HG03025 (cell line): ENCODE data around the gene CRYGN.
A peak's percentile ranks its signal among the peaks of the same experiment; 100 is the strongest.

Source experiments
- ATAC-seq: cut with Tn5 transposase; IDR thresholded peaks from one replicate; pipeline ENCODE4 v1.9.1; 2021; ENCODE audit warnings: mild to moderate bottlenecking, moderate library complexity; ENCODE audit not compliant: unreplicated experiment, low FRiP score

The CRYGN gene

DNA sequence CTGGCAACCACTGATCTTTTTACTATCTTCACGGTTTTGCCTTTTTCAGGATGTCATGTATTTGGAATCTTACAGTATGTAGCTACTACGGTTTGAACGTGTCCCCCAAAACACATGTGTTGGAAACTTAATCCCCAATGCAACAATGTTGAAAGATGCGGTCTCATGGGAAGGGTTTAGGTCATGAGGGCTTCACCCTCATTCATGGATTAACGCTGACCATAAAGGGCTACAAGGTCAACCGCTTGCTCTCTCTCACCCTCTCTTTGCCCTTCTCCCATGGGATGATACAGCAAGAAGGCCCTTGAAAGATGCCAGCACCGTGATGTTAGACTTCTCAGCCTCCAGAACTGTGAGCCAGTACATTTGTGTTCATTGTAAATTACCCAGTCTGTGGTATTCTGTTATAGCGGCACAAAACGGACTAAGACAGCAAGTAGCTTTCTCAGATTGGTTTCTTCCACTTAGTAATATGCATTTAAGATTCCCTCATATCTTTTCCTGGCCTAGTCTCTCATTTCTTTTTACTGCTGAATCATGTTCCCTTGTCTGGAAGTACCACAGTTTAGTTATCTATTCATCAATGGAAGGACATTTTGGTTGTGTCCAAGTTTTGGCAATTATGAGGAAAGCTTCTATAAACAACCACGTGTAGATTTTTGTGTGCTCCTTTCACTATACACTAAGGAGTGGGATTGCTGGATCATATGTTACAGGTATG, 3.0 kb upstream of the CRYGN start:
- ATAC-seq = no peak

DNA sequence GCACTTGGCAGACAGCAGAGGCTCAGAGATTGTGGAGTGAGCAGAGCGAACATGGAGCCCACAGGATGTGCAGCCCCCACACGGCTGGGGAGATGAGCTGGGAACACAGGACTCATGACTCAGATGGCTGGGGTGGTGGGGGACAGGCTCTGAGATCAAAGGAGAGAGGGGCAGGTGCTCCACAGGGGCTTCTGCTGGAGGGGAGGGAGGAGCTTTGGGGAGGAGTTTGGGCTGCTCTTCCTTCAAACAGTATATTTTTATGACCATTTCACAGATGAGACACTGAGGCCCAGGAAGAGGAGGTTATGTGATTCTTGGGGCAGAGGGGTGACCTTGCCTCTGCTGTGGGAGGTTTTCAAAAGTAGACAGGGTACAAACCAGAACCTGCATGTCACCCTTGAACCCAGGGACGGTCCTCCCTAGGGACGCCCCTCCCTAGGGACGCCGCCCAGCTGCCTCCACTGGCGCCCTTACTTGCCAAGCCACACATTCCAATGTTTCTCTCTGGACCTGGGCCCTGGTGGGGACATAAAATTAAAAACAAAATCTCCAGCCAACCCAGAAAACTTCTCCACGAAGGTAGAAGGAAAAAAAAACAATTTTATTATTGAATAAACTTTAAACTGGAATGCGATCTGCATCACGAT, 981 bp upstream of the CRYGN start:
- ATAC-seq = no peak

DNA sequence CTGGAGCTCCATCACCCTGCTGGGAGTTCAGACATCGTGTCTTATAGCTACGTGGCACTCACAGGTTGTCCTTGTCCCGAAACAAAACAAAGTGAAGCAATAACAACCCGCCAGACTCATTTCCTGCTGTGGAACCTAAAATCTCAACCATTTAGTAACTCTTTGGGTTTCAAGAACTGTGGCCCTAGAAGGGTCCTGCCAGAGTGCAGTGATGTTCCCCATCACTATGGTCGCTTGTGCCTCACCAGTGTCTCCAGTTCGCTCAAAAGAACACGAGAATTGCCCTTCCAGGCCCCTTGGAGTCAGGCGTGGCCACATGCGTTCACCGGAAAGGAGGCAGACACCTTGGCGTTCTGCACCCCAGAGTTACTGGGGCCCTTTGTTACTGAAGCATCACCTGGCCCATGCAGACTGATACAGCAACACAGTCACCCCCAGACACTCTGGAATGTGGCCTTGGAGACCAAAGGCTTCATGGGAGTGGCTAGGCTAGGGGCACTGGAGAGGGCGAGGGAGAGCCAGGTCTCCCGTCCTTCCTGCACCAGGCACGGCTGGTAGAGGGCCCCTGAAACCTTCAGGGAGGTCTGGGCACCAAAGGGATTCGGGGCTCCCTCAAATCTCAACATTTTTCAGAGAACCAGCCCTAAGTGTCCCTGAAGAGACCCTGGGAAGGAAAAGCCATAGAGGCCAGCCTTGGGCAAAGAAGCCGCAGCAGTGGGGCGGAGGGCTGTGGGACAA, 908 bp downstream of the CRYGN start:
- ATAC-seq = no peak

DNA sequence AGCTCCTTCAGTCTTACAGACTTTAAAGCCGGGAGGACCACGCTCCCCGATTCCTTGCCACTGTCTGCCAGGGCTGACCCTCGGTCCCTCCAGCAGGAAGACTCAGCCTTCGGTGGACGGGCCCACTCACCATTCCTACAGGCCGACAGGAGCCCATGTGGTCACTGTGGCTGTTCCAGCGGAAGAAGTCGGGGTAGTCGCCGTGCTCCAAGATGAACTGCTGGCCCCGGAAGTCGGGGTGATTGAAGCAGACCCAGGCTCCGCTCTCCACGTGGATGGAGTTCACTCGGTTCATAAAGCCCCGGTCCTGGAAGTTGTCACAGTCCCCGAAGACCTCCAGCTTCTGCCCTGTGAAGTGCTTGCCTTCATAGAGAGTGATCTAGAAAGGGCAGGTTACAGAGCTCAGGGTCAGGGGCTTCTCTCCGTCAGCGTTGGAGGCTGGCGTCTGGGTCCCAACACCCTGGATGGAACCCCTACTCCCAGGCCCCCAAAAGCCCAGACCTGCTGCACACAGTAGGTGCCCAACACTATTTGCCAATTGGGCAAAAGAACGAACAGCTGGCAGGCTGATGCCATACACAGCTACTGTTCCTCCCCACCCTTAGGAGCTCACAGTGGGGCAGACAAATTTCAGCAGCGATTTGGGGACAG, 1.9 kb downstream of the CRYGN start:
- no peak for ATAC-seq

DNA sequence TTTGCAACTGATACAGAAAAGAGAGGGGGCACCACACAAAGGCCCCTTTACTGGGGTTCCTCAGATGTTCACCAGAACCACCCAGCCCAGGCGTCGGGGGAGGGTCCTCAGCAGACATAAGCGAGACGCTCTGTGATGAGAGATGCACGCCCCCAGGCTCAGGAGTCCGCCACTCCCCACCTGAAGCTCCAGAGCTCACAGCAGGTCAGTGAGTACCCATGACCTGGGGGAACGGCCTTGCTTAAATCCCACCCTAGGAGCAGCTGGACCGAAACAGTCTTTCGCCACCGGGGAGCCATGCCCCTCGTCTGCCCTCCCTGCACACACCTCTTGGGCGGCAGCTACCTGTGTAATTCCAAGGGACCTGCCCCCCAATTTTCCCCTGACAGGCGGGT, 2.8 kb downstream of the CRYGN start:
- ATAC-seq = no peak

DNA sequence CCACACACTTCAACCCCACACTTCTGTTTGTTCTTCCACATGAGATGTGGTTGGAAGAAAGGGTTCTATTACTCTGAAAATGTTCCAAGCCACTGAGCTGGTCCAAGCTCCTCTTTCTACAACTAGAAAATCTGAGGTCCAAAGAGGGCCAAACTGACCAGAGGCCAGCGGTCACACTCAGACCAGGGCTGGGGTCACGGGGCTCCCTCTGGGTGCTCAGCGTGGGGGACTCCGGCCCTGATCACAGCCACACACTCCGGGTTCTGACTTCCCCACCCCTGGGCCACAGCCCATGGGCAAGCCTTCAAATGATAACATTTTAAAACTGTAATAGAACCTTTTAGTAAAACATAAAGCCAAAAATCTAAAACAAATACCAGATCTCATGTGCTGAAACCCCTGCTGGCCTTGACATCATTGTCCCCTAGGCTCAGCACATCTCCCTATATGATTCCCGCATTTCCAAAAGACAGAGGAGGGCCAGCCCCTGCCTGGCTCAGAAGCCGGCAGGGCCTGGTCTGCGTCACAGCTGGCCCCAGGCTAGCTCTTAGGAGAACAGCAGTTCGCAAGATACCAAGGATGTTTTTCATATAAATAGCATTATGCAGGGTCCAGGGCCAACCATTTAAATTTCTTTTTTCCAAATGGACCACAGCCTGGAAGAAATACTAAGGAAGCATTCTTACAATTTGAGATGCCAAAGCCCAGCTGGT, 3.3 kb downstream of the CRYGN start:
- no peak for ATAC-seq

DNA sequence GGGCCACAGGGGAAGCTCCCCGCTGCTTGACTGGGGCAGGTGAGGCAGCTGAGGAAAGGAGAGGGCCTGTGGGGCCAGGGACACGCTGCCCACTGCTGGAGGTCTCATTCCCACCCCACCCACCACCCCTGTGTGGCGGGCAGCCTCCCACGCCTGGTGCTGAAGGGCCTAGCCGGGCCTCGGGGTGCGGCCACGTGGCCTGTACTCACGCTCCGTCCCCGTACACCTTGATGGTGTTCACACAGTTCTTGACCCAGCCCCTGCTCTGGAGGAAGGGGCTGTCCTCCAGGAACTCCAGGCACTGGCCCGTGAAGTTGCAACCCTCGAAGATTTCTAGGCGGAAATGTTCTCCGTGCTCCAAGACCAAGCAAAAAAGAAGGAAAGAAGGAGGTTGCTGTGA, 4.0 kb downstream of the CRYGN start:
- no peak for ATAC-seq

GRCh38 chr7:151435103-151435916, 4.6 kb downstream of the CRYGN start:
- no peak for ATAC-seq

DNA sequence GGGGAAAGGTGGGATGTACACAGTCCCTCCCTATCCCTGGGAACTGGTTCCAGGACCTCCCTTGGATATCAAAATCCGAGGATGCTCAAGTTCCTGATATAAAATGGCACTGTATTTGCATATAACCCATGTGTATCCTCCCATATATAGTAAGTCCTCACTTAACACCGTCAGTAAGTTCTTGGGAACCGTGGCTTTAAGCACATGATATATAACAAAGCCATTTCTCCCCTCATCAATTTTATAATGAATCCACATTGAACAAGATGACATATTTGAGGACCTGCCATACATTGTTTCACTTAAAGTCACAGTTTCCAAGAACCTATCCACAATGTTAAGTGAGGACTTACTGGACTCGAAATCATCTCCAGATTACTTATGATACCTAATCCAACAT, 5.4 kb downstream of the CRYGN start:
- ATAC-seq = no peak

DNA sequence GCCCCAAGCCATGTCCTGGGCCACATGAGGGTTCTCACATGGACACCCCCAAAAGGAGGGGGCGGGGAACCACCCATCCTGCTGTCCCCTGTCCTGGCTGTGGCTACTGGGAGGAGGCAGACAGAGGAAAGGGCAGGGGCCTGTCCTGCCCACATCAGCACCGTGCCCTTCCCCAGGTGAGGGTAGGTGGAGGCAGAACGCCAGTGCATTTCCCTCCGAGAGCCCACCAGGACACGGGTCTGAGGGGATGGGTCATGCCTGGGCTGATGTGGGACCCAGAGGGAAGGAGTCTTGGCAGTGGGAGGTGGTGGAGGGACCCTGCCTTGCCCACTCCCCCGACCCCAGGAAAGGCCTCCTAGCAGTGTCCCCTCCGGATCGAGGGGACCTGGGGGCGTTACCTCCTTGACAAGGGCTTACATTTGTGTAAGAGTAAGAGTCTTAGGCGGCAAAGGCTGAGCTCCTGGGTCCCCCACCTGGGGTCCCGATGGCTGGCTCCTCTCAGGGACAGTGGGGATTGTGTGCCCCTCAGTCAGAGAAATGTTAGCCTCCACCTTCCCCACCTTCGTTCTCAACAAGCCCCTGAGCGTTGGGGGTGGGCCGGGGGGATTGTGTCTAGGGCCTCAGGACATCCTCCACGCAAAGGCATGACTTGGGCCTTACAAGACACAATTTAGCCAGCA, 6.1 kb downstream of the CRYGN start:
- ATAC-seq = no peak

DNA sequence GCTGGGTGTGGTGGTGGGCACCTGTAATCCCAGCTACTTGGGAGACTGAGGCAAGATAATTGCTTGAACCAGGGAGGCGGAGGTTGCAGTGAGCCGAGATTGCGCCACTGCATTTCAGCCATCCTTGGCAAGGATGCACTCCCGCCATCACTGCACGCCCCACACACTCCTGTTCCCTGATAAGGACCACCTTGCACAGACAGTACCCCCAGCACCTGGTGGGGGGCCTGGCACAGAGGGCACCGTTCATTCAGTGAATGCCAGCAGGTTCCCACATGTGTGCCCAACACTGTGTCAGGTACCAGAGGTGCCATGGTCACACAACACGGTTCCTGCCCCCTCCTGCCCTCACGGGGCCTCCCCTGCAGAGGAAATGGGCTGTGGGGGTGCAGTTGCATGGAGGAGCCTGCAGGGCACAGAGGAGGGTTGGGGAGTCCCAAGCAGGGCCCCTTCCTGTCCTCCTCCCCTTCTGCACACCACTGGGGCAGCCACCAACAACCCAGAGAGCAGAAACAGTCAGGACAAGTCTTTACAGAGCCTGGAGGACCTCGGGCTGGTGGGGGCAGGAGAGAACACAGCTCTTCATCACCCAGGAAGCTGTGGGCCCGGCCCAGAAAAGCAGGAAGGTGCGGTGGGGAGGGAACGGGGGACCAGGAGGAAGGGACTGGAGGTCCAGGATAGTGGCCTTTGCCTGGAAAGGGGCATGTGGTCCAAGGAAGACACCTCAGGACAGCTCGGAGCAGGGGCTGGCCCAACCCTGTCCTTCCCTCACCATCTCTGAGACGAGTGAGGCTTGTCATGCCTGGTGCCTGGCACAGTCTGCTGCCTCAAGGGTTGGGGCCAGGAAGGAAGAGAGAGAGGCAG, 7.1 kb downstream of the CRYGN start:
- no peak for ATAC-seq

DNA sequence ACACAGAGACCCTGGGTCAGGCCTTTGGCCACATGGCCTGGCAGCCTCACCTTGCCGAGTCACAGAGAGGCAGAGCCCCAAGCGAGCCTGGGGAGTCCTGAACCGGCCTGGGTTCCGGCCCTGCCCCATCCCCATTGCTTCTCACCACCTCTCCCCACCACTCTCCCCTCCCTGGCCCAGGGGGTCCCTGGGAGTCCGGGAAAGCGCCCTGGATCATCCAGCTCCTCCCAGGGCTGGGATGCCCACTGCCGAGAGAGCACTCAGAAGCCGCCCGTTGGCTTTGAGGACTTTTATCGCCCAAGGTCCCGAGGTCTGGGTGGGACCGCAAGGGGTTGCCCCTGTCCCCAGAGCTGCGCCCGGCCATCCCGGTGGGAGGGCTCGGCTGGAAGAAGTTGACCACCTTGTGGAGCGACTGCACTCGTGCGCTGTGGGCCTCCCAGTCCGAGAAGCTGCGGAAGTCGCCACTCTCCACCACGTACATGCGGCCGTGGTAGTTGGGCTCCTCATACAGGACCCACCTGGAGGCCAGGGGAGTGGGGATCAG, 8.1 kb downstream of the CRYGN start:
- ATAC-seq = no peak

DNA sequence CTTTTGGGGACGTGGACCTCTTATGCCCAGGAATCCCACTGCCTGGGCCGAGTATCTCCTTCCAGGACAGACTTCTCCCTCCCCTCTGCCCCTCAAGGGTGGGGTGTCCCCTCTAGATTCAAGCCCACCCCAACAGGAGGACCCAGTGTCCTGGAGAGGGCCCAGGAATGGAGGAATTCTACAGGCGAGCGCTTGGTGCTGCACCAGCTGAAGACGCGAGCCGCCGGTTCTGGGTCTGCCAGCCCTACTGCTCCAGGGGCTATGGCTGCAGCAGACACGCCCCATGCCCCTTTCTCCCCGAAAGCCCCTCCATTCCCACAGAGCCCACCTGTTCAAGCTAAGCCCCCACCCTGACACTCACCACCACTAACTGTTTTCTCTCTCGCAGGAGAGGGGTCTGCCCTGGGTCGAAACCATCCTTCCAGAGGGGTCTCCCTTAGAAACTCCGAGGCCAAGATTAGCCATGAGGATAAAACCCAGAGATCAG, 8.6 kb downstream of the CRYGN start:
- ATAC-seq = no peak

GRCh38 chr7:151430391-151431205, 9.3 kb downstream of the CRYGN start:
- no peak for ATAC-seq

DNA sequence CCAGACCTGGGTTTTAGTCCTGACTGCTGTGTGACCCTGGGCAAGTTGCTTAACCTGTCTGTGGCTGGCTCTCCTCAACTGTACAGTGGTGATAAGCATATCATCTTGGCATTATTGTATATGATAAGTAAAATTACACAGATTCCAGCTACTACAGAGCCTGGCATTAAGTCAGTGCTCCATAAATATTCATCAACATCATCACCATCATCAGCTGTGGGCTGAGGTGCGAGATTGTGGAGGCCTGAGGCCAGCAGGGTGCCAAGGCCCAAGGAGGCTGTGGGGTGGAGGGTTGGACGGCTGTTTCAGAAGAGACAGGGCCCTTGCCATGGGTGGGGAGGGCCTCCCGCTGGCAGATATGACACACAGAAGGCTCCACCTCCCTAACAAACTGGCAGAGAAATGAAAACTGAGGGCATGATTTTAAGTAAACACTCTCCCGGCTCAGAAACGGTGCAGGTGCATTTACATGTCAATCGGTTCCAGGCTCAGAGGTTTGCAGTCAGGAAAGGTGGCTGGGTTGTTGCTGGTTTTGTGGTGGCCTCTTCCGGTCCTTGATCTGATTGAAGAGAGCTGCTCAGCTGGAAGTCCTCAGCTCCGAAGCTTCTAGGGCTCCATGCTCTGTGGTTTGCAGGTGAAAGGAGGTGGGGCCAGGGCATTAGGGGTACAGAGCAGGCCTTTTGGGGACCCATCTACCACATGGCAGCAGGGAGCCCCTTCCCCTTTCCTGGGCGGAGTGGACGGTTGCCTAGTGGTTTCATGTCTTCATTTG, 10.2 kb downstream of the CRYGN start:
- peak; percentile 53 for ATAC-seq

DNA sequence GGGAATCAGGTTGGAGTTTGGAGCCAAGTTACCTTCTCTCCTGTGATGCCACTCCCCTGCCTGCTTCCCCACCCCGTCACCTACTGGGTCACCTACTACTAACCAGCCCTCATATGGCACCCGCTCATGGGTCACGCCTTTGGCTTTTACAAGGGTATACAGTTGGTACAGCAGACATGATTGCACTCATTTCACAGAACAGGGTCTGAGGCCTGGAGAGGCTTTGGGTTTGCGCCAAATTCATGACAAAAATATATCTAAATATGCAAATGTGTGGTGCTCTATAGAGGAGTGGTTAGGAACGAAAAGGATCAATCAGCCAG, 10.7 kb downstream of the CRYGN start:
- no peak for ATAC-seq
